GM23248 (cell line): ENCODE measurements around the gene ELOB. TPM values are rescaled to one million over a fixed set of nuclear protein-coding genes. Genes with fewer than 3 reads are reported as not detected.

Experiments used
- DNase-seq: peaks from one replicate; pipeline ENCODE4 v3.0.0-alpha.2; 2015
- H2AFZ ChIP-seq: fragments of 200-600 bp; sonication (generic); 2 replicates; pipeline ENCODE4 v1.6.1; 2016; ENCODE audit warnings: antibody characterized with exemption
- H3F3A ChIP-seq: fragments of 200-600 bp; sonication (generic); 2 replicates; pipeline ENCODE4 v1.6.1; 2016; ENCODE audit warnings: mild to moderate bottlenecking, antibody characterized with exemption, mixed run types; ENCODE audit not compliant: insufficient read depth
- H3K27ac ChIP-seq: fragments of 200-600 bp; sonication (generic); 2 replicates; pipeline ENCODE4 v1.5.1; 2016; ENCODE audit warnings: mild to moderate bottlenecking
- H3K27me3 ChIP-seq: fragments of 200-600 bp; sonication (generic); replicated peaks from 2 replicates; pipeline ENCODE4 v1.6.1; 2016; ENCODE audit warnings: mild to moderate bottlenecking; ENCODE audit not compliant: insufficient read depth
- H3K36me3 ChIP-seq: fragments of 200-600 bp; sonication (generic); 2 replicates; pipeline ENCODE4 v1.6.1; 2016; ENCODE audit warnings: low read depth, mild to moderate bottlenecking
- H3K4me1 ChIP-seq: fragments of 200-600 bp; sonication (generic); 2 replicates; pipeline ENCODE4 v1.6.1; 2016; ENCODE audit warnings: mild to moderate bottlenecking; ENCODE audit not compliant: insufficient read depth
- H3K4me2 ChIP-seq: fragments of 200-600 bp; sonication (generic); one replicate; pipeline ENCODE4 v1.6.1; 2016; ENCODE audit warnings: mild to moderate bottlenecking; ENCODE audit not compliant: unreplicated experiment
- H3K4me3 ChIP-seq: fragments of 200-600 bp; sonication (generic); 2 replicates; pipeline ENCODE4 v1.5.1; 2016; ENCODE audit warnings: mild to moderate bottlenecking
- H3K79me2 ChIP-seq: fragments of 200-600 bp; sonication (generic); 2 replicates; pipeline ENCODE4 v1.6.1; 2016; ENCODE audit warnings: mild to moderate bottlenecking; ENCODE audit not compliant: insufficient read depth
- H3K9ac ChIP-seq: fragments of 200-600 bp; sonication (generic); 2 replicates; pipeline ENCODE4 v1.6.1; 2016; ENCODE audit warnings: mild to moderate bottlenecking
- H3K9me2 ChIP-seq: fragments of 200-600 bp; sonication (generic); 2 replicates; pipeline ENCODE4 v1.6.1; 2016; ENCODE audit warnings: mixed run types, mild to moderate bottlenecking, moderate library complexity; ENCODE audit not compliant: insufficient read depth
- H3K9me3 ChIP-seq: fragments of 200-600 bp; sonication (generic); one replicate; pipeline ENCODE4 v1.6.1; 2017; ENCODE audit warnings: low read depth
- H4K20me1 ChIP-seq: fragments of 200-600 bp; sonication (generic); 2 replicates; pipeline ENCODE4 v1.6.0; 2016; ENCODE audit not compliant: insufficient read depth
- EZH2 ChIP-seq: fragments of 200-600 bp; sonication (generic); IDR thresholded peaks from 2 replicates; pipeline ENCODE4 v1.6.1; 2018; ENCODE audit warnings: antibody characterized with exemption, mild to moderate bottlenecking; ENCODE audit not compliant: insufficient read depth, poor library complexity, severe bottlenecking
- EZH2phosphoT487 ChIP-seq: fragments of 200-600 bp; sonication (generic); IDR thresholded peaks from 2 replicates; pipeline ENCODE4 v1.6.1; 2018; ENCODE audit warnings: antibody characterized with exemption, moderate library complexity, mild to moderate bottlenecking, low read depth; ENCODE audit not compliant: insufficient read depth
- WGBS, 2 experiments: methylation state at CpG; one replicate each; pipeline ENCODE4 v1.1.6; 2015 to 2017; ENCODE audit warnings: low lambda C conversion rate in 2 of 2, low coverage in 1 of 2; ENCODE audit errors: missing lambda C conversion rate in 2 of 2; 5-methylcytosine and 5-hydroxymethylcytosine counted together
- in situ Hi-C: fragments of 300-500 bp; cut with MboI; formaldehyde crosslinking; loops from 2 replicates; pipeline ENCODE4 v1.15.0; 2020
- polyA plus RNA-seq: library from polyadenylated mRNA; unstranded; fragments of >200 nt; fragmentation: Nextera tagmentation; extraction: Ambion mirVana; gene quantifications from 2 replicates; pipeline ENCODE4 v1.2.1, GENCODE V29; 2016
- total RNA-seq: library from RNA; depleted of rRNA; stranded (reverse); fragments of >200 nt; shearing (Covaris generic); gene quantifications from 2 replicates; pipeline ENCODE4 v1.2.3, GENCODE V29; 2014

The ELOB gene
- total and polyA plus RNA-seq, 2 experiments from 2014 or later, result 320 to 565 TPM

GRCh38 chr16:2764718-2765117, 12.4 kb downstream of the ELOB start:
- Histone ChIP-seq H3K4me1 (0 out of 2 replicates have a peak, but pooled peaks cover 4% of the 10 kb centered on the region), H3K27ac (no peak overlapping the region), H4K20me1 (peaks cover 10% of the 10 kb centered on the region; the same call in 1 of the 2 replicates), H3K9ac (no peak overlapping the region), H3K4me3 (no peak overlapping the region), H2AFZ (no peak overlapping the region), H3K9me2 (no peaks in the 10 kb centered on the region), H3K36me3 (peaks cover 89% of the 10 kb centered on the region), H3K79me2 (peaks cover 100% of the 10 kb centered on the region), H3K9me3 (no peaks in the 10 kb centered on the region), H3K4me2 (no peak overlapping the region), H3F3A (peaks cover 40% of the 10 kb centered on the region), H3K27me3 (no peaks in the 10 kb centered on the region)
- in situ Hi-C loops, result no loop called here
- no peak for DNase-seq
- TF ChIP-seq EZH2 (no peak), EZH2phosphoT487 (no peak)
- 98 to 99% methylated on average over 9 of the region's 9 CpGs for WGBS, 2 experiments

GRCh38 chr16:2763173-2763572, 13.9 kb downstream of the ELOB start:
- no peak for TF ChIP-seq EZH2phosphoT487
- in situ Hi-C loops, result no loop called here
- H2AFZ ChIP-seq, result no peak overlapping the region
- H3K79me2 ChIP-seq, result peaks cover 100% of the 10 kb centered on the region
- H3K27me3 ChIP-seq, result no peaks in the 10 kb centered on the region
- no peaks in the 10 kb centered on the region for H3K9me2 ChIP-seq
- peaks cover 45% of the 10 kb centered on the region for H3F3A ChIP-seq
- H3K9ac ChIP-seq, result no peak overlapping the region
- no peak overlapping the region for H3K4me2 ChIP-seq
- DNase-seq, result no peak
- 0 out of 2 replicates have a peak, but pooled peaks cover 4% of the 10 kb centered on the region for H3K4me1 ChIP-seq
- no peaks in the 10 kb centered on the region for H3K9me3 ChIP-seq
- H3K27ac ChIP-seq, result no peak overlapping the region
- no peak overlapping the region for H3K4me3 ChIP-seq
- H4K20me1 ChIP-seq, result peaks cover 17% of the 10 kb centered on the region; the same call in 1 of the 2 replicates
- H3K36me3 ChIP-seq, result peaks cover 93% of the 10 kb centered on the region
- WGBS, 2 experiments, result 96 to 97% methylated on average over 6 of the region's 6 CpGs

GRCh38 chr16:2762711-2763110, 14.4 kb downstream of the ELOB start:
- no peak overlapping the region for H3K27ac ChIP-seq
- 98% methylated on average over 13 of the region's 13 CpGs for WGBS, 2 experiments
- in situ Hi-C loops, result no loop called here
- no peak overlapping the region for H2AFZ ChIP-seq
- H3K9me2 ChIP-seq, result no peaks in the 10 kb centered on the region
- H3K4me3 ChIP-seq, result no peak overlapping the region
- H3F3A ChIP-seq, result peaks cover 50% of the 10 kb centered on the region
- peaks cover 94% of the 10 kb centered on the region for H3K36me3 ChIP-seq
- H3K9ac ChIP-seq, result no peak overlapping the region
- DNase-seq, result no peak
- peaks cover 17% of the 10 kb centered on the region; the same call in 1 of the 2 replicates for H4K20me1 ChIP-seq
- H3K9me3 ChIP-seq, result no peaks in the 10 kb centered on the region
- no peak overlapping the region for H3K4me2 ChIP-seq
- H3K4me1 ChIP-seq, result 0 out of 2 replicates have a peak, but pooled peaks cover 4% of the 10 kb centered on the region
- no peak for TF ChIP-seq EZH2phosphoT487
- no peak for TF ChIP-seq EZH2
- H3K27me3 ChIP-seq, result no peaks in the 10 kb centered on the region
- H3K79me2 ChIP-seq, result peaks cover 100% of the 10 kb centered on the region

- Histone ChIP-seq H3K4me1 (0 out of 2 replicates have a peak, but pooled peaks cover 4% of the 10 kb centered on the region), H3F3A (peaks cover 53% of the 10 kb centered on the region), H3K9me3 (no peaks in the 10 kb centered on the region), H2AFZ (no peak overlapping the region), H3K36me3 (peaks cover 95% of the 10 kb centered on the region), H3K27me3 (no peaks in the 10 kb centered on the region), H3K9me2 (no peaks in the 10 kb centered on the region), H3K4me2 (no peak overlapping the region), H3K9ac (no peak overlapping the region), H3K79me2 (peaks cover 100% of the 10 kb centered on the region), H3K27ac (no peak overlapping the region), H4K20me1 (peaks cover 19% of the 10 kb centered on the region; the same call in 1 of the 2 replicates), H3K4me3 (no peak overlapping the region)
- in situ Hi-C loops, result no loop called here
- TF ChIP-seq EZH2phosphoT487 (no peak), EZH2 (no peak)
- 96 to 97% methylated on average over 42 of the region's 42 CpGs for WGBS, 2 experiments
- DNase-seq, result no peak
Observed at GRCh38 chr16:2761886-2762583, 15.0 kb downstream of the ELOB start.
